Breast epithelium (tissue), 3 donors: ENCODE measurements around the gene WNK2.

ENCODE experiments used
- CTCF ChIP-seq, 3 donors: fragments of 450-650 bp; IDR thresholded peaks; one replicate each; pipeline ENCODE4 v1.5.1; 2016 to 2017; ENCODE audit warnings: antibody characterized with exemption in 3 of 3, mild to moderate bottlenecking in 3 of 3, moderate library complexity in 3 of 3
- POLR2A ChIP-seq: fragments of 450-650 bp; IDR thresholded peaks from one replicate; pipeline ENCODE4 v1.6.1; 2016; ENCODE audit warnings: antibody characterized with exemption, mild to moderate bottlenecking, moderate library complexity
- POLR2AphosphoS5 ChIP-seq, 3 donors: sonication (generic); formaldehyde crosslinking; IDR thresholded peaks; one replicate each; pipeline ENCODE4 v1.6.1; 2017; ENCODE audit warnings: antibody characterized with exemption in 3 of 3

GRCh38 chr9:93265972-93266371 is 82.0 kb downstream of the WNK2 start:
- TF ChIP-seq CTCF (IDR thresholded peaks at IDR 0.05) (no peak), POLR2A (no peak), POLR2AphosphoS5 (IDR thresholded peaks at IDR 0.05) (no peak)
